HEK293 (cell line): ENCODE measurements around the gene DNAH9.

Source experiments
- CTCF ChIP-seq: fragments of 450-650 bp; formaldehyde crosslinking; IDR thresholded peaks from 2 replicates; pipeline ENCODE4 v1.5.1; 2016; ENCODE audit warnings: missing biosample characterization, missing genetic modification characterization
- KLF8 ChIP-seq: fragments of 450-650 bp; formaldehyde crosslinking; IDR thresholded peaks from 2 replicates; pipeline ENCODE4 v1.5.1; 2016; ENCODE audit warnings: missing biosample characterization, missing genetic modification characterization
- ZBTB21 ChIP-seq: fragments of 450-650 bp; formaldehyde crosslinking; IDR thresholded peaks from 2 replicates; pipeline ENCODE4 v1.5.1; 2017; ENCODE audit warnings: missing biosample characterization, missing genetic modification characterization
- ZNF449 ChIP-seq: fragments of 450-650 bp; formaldehyde crosslinking; IDR thresholded peaks from 2 replicates; pipeline ENCODE4 v1.5.1; 2017; ENCODE audit warnings: missing biosample characterization, mild to moderate bottlenecking, missing genetic modification characterization, moderate library complexity
- ZNF777 ChIP-seq: fragments of 450-650 bp; formaldehyde crosslinking; IDR thresholded peaks from 2 replicates; pipeline ENCODE4 v1.5.1; 2017; ENCODE audit warnings: missing biosample characterization, missing genetic modification characterization, borderline replicate concordance
- TF ChIP-seq, protein P1 (sequence below): fragments of 450-650 bp; formaldehyde crosslinking; optimal IDR thresholded peaks from 2 replicates; pipeline ENCODE3; 2016; ENCODE audit warnings: missing biosample characterization, mild to moderate bottlenecking, missing genetic modification characterization

- TF ChIP-seq, protein P1, sequence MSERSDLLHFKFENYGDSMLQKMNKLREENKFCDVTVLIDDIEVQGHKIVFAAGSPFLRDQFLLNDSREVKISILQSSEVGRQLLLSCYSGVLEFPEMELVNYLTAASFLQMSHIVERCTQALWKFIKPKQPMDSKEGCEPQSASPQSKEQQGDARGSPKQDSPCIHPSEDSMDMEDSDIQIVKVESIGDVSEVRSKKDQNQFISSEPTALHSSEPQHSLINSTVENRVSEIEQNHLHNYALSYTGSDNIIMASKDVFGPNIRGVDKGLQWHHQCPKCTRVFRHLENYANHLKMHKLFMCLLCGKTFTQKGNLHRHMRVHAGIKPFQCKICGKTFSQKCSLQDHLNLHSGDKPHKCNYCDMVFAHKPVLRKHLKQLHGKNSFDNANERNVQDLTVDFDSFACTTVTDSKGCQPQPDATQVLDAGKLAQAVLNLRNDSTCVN (tag by site-specific recombination), result no peak
- TF ChIP-seq CTCF (tag by site-specific recombination) (no peak), ZNF777 (tag by site-specific recombination) (no peak), KLF8 (tag by site-specific recombination) (no peak), ZBTB21 (tag by site-specific recombination) (no peak), ZNF449 (tag by site-specific recombination) (no peak)
Measured at GRCh38 chr17:11857006-11857405, 258.7 kb downstream of the DNAH9 start.
